Ishikawa (cell line): ENCODE measurements around the gene CMTM7.

Experiments used
- CEBPB ChIP-seq: IDR thresholded peaks from 2 replicates; pipeline ENCODE4 v1.6.1; 2012
- CREB1 ChIP-seq: IDR thresholded peaks from 2 replicates; pipeline ENCODE4 v1.6.1; 2012; ENCODE audit warnings: low read depth
- EGR1 ChIP-seq: IDR thresholded peaks from 2 replicates; pipeline ENCODE4 v1.6.1; 2012
- EP300 ChIP-seq: IDR thresholded peaks from 2 replicates; pipeline ENCODE4 v1.6.1; 2012; ENCODE audit warnings: borderline replicate concordance
- FOXM1 ChIP-seq: IDR thresholded peaks from 2 replicates; pipeline ENCODE4 v1.6.1; 2012; ENCODE audit warnings: low read depth, borderline replicate concordance
- MAX ChIP-seq: IDR thresholded peaks from 2 replicates; pipeline ENCODE4 v1.6.1; 2012
- NFIC ChIP-seq: IDR thresholded peaks from 2 replicates; pipeline ENCODE4 v1.6.1; 2012
- RAD21 ChIP-seq: IDR thresholded peaks from 2 replicates; pipeline ENCODE4 v1.6.1; 2012; ENCODE audit warnings: low read depth
- REST ChIP-seq: IDR thresholded peaks from 2 replicates; pipeline ENCODE4 v1.6.1; 2012; ENCODE audit warnings: low read depth, mild to moderate bottlenecking
- TAF1 ChIP-seq: IDR thresholded peaks from 2 replicates; pipeline ENCODE4 v1.6.1; 2012; ENCODE audit warnings: low read depth, mild to moderate bottlenecking
- TCF12 ChIP-seq: IDR thresholded peaks from 2 replicates; pipeline ENCODE4 v1.6.1; 2012; ENCODE audit warnings: low read depth
- TEAD4 ChIP-seq: IDR thresholded peaks from 2 replicates; pipeline ENCODE4 v1.6.1; 2012
- USF1 ChIP-seq: IDR thresholded peaks from 2 replicates; pipeline ENCODE4 v1.6.1; 2012
- YY1 ChIP-seq: IDR thresholded peaks from 2 replicates; pipeline ENCODE4 v1.6.1; 2012; ENCODE audit warnings: low read depth
- ZBTB7A ChIP-seq: IDR thresholded peaks from 2 replicates; pipeline ENCODE4 v1.6.1; 2012; ENCODE audit warnings: low read depth

Gene CMTM7

GRCh38 chr3:32352563-32352962, 39.1 kb upstream of the CMTM7 start:
- no peak for TF ChIP-seq YY1
- no peak for TF ChIP-seq REST
- no peak for TF ChIP-seq NFIC
- no peak for TF ChIP-seq TAF1

GRCh38 chr3:32353351-32353750, 38.3 kb upstream of the CMTM7 start:
- TF ChIP-seq USF1: no peak
- no peak for TF ChIP-seq NFIC
- no peak for TF ChIP-seq CEBPB
- TF ChIP-seq TAF1: no peak
- no peak for TF ChIP-seq FOXM1
- TF ChIP-seq RAD21: no peak
- no peak for TF ChIP-seq EGR1
- TF ChIP-seq YY1: no peak
- TF ChIP-seq TEAD4: no peak
- no peak for TF ChIP-seq REST
- TF ChIP-seq ZBTB7A: no peak
- TF ChIP-seq CREB1: no peak
- no peak for TF ChIP-seq MAX
- TF ChIP-seq EP300: no peak
- no peak for TF ChIP-seq TCF12

GRCh38 chr3:32354362-32354778, 37.3 kb upstream of the CMTM7 start:
- TF ChIP-seq YY1 (no peak), TCF12 (no peak)

- TF ChIP-seq USF1: no peak
- TF ChIP-seq TAF1: no peak
- no peak for TF ChIP-seq CEBPB
- TF ChIP-seq NFIC: no peak
- TF ChIP-seq CREB1: no peak
- TF ChIP-seq TEAD4: no peak
- TF ChIP-seq TCF12: no peak
- TF ChIP-seq EP300: no peak
- no peak for TF ChIP-seq REST
- no peak for TF ChIP-seq FOXM1
- no peak for TF ChIP-seq ZBTB7A
- no peak for TF ChIP-seq YY1
- no peak for TF ChIP-seq EGR1
- no peak for TF ChIP-seq MAX
Measured at GRCh38 chr3:32355751-32356291, 35.8 kb upstream of the CMTM7 start.
